ENCODE data around the gene SLC18A2.

DNA sequence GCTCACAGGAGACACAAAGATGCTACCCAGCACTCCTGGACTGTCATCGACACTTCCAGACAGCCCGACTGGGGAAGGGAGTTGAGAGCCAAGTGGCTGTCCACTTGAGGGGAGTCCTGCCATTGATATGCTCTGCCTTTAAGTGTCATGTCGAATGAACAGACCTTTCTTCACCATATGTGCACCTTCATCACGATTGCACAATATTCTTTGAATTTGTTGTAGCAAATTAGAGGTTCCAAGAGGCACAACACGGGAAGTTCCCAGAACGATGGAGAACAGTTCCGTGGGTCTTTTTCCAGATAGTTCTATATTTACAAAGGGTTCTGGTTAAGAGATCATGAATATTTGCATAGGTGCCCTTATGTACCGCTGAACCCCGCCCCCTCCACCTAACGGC, 16.0 kb downstream of the SLC18A2 start:
- TF ChIP-seq, protein P1, sequence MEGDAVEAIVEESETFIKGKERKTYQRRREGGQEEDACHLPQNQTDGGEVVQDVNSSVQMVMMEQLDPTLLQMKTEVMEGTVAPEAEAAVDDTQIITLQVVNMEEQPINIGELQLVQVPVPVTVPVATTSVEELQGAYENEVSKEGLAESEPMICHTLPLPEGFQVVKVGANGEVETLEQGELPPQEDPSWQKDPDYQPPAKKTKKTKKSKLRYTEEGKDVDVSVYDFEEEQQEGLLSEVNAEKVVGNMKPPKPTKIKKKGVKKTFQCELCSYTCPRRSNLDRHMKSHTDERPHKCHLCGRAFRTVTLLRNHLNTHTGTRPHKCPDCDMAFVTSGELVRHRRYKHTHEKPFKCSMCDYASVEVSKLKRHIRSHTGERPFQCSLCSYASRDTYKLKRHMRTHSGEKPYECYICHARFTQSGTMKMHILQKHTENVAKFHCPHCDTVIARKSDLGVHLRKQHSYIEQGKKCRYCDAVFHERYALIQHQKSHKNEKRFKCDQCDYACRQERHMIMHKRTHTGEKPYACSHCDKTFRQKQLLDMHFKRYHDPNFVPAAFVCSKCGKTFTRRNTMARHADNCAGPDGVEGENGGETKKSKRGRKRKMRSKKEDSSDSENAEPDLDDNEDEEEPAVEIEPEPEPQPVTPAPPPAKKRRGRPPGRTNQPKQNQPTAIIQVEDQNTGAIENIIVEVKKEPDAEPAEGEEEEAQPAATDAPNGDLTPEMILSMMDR (IDR thresholded peaks at IDR 0.05; ENCODE audit: low read depth, low read length, poor library complexity, severe bottlenecking) = no peak
- no peak for TF ChIP-seq EZH2phosphoT487 (IDR thresholded peaks at IDR 0.05; ENCODE audit: borderline replicate concordance, low read length)
